Fibroblast of lung (primary cell): ENCODE results near the gene GRM8.
"Not testable (repeated sequence)": the region's sequence is repeated elsewhere in the genome, so short reads cannot be mapped to it uniquely, and the experiment has no call there.

Source experiments
- CTCF ChIP-seq, 2 donors: IDR thresholded peaks in 1 of 2; conservative IDR thresholded peaks in 1 of 2; 1 replicate in 1 of 2; 2 replicates in 1 of 2; pipeline ENCODE4 v1.5.1; 2011 to 2012; ENCODE audit warnings: low read length in 2 of 2, control low read depth in 1 of 2, inconsistent platforms in 1 of 2, low read depth in 1 of 2, mild to moderate bottlenecking in 1 of 2
- EZH2 ChIP-seq: IDR thresholded peaks from 2 replicates; pipeline ENCODE4 v1.5.1; 2012; ENCODE audit warnings: low read length, control low read depth, mild to moderate bottlenecking; ENCODE audit errors: missing control alignments

GRCh38 chr7:126881908-126882307 lies 370.8 kb downstream of the GRM8 start:
- not testable (repeated sequence) for TF ChIP-seq CTCF (conservative IDR thresholded peaks at IDR 0.05 in 1 of 2, IDR thresholded peaks at IDR 0.05 in 1 of 2; ENCODE audit: low read depth in 1 of 2, low read length in 2 of 2); EZH2
